Chondrocyte (in vitro differentiated cells): ENCODE measurements around the gene RAD51B. TPM values are rescaled to one million over a fixed set of nuclear protein-coding genes. Genes with fewer than 3 reads are reported as not detected.
"Not testable (repeated sequence)": the region's sequence is repeated elsewhere in the genome, so short reads cannot be mapped to it uniquely, and the experiment has no call there.

Source experiments
- DNase-seq: peaks from one replicate; pipeline ENCODE4 v3.0.0; 2021; ENCODE audit warnings: mixed read lengths, low spot score
- H3K27ac Mint-ChIP-seq: one replicate; pipeline ENCODE4 v1.8.0; 2021; ENCODE audit warnings: mild to moderate bottlenecking, moderate library complexity, mixed read lengths; ENCODE audit not compliant: unreplicated experiment
- H3K27me3 Mint-ChIP-seq: 2 replicates; pipeline ENCODE4 v1.8.0; 2021; ENCODE audit warnings: low read depth, mixed read lengths
- H3K36me3 Mint-ChIP-seq: 2 replicates; pipeline ENCODE4 v1.8.0; 2021; ENCODE audit warnings: low read depth, mixed read lengths
- H3K4me1 Mint-ChIP-seq: 2 replicates; pipeline ENCODE4 v1.8.0; 2021; ENCODE audit warnings: low read depth, mild to moderate bottlenecking, mixed read lengths
- H3K4me3 Mint-ChIP-seq: one replicate; pipeline ENCODE4 v1.8.0; 2021; ENCODE audit warnings: mild to moderate bottlenecking, moderate library complexity, mixed read lengths; ENCODE audit not compliant: unreplicated experiment
- H3K9me3 Mint-ChIP-seq: 2 replicates; pipeline ENCODE4 v1.8.0; 2021; ENCODE audit warnings: low read depth, mixed read lengths
- CTCF ChIP-seq: fragments of 200-600 bp; sonication (generic); IDR thresholded peaks from 2 replicates; pipeline ENCODE4 v1.5.0; 2021; ENCODE audit warnings: antibody characterized with exemption, mild to moderate bottlenecking, moderate library complexity
- total RNA-seq: library from RNA; stranded (reverse); gene quantifications from 3 replicates; pipeline ENCODE4 v1.2.1, GENCODE V29; 2021

RAD51B gene
- total RNA-seq, 1 donor from 2014 or later = 8.2 TPM

DNA sequence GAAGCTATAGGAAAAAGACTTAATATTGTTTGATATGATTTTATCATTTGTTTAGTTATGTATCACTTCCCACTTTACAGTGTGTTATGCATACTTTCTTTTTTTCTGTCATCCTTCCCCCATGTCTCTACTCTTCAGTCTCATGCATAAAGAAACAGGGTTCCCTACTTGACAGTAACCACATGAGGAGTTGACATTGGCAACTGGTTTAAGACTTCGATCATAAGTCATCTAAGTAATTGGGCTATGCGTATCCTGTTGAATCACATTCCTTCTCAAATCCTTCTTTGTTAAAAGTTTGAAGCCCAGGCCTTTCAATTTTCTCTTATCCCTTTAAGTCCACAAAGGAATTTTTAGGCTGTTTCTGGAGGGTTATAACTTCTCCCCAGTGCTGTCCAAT, 358.7 kb downstream of the RAD51B start:
- Mint-ChIP-seq H3K9me3 (no peaks in the 10 kb centered on the region), H3K4me1 (peaks cover 36% of the 10 kb centered on the region), H3K36me3 (no peaks in the 10 kb centered on the region), H3K27me3 (no peaks in the 10 kb centered on the region), H3K27ac (no peak overlapping the region), H3K4me3 (no peak overlapping the region)
- DNase-seq = no peak
- no peak for TF ChIP-seq CTCF

GRCh38 chr14:68181519-68182326, 362.1 kb downstream of the RAD51B start:
- no peaks in the 10 kb centered on the region for H3K27me3 Mint-ChIP-seq
- H3K9me3 Mint-ChIP-seq = peaks cover 7% of the 10 kb centered on the region
- no peaks in the 10 kb centered on the region for H3K36me3 Mint-ChIP-seq
- peaks cover 37% of the 10 kb centered on the region for H3K4me1 Mint-ChIP-seq
- no peak overlapping the region for H3K4me3 Mint-ChIP-seq
- no peak for TF ChIP-seq CTCF
- peak overlapping the region; percentile 46 for H3K27ac Mint-ChIP-seq
- DNase-seq = no peak

- no peak for TF ChIP-seq CTCF
- DNase-seq = no peak
- H3K36me3 Mint-ChIP-seq = no peaks in the 10 kb centered on the region
- peaks cover 41% of the 10 kb centered on the region for H3K4me1 Mint-ChIP-seq
- no peak overlapping the region for H3K4me3 Mint-ChIP-seq
- peaks cover 13% of the 10 kb centered on the region for H3K9me3 Mint-ChIP-seq
- H3K27ac Mint-ChIP-seq = no peak overlapping the region
- H3K27me3 Mint-ChIP-seq = no peaks in the 10 kb centered on the region
Measured at GRCh38 chr14:68182492-68182891, 362.9 kb downstream of the RAD51B start.

GRCh38 chr14:68186500-68187276, 367.1 kb downstream of the RAD51B start:
- not testable (repeated sequence) for H3K27me3 Mint-ChIP-seq

DNA sequence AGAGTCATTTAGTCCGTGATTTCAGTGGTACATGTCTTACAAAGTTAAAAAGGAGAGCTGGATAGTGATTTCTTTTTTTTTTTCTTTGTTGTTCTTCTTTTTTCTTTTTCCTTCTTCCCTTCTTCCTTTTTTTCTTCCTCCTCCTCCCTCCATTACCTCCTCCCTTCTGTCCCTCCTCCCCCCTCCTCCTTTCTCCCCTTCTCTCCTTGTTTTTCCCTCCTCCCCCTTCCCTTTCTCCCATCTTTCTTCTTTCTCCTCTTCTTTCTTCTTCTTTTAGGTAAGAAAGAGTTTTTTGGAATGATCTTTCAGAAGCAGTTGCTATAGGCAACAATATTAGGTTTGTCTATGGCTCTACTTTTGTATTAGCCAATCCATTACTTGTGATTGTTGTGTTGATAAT, 368.6 kb downstream of the RAD51B start:
- no peak overlapping the region for H3K27ac Mint-ChIP-seq
- H3K9me3 Mint-ChIP-seq = peaks cover 13% of the 10 kb centered on the region
- peaks cover 15% of the 10 kb centered on the region for H3K4me1 Mint-ChIP-seq
- no peaks in the 10 kb centered on the region for H3K36me3 Mint-ChIP-seq
- no peak overlapping the region for H3K4me3 Mint-ChIP-seq
- no peaks in the 10 kb centered on the region for H3K27me3 Mint-ChIP-seq
- TF ChIP-seq CTCF = no peak
- no peak for DNase-seq

More at GRCh38 chr14:68186500-68187276, 367.1 kb downstream of the RAD51B start:
- H3K4me3 Mint-ChIP-seq, DNase-seq, H3K36me3 Mint-ChIP-seq: not testable (repeated sequence)
- H3K9me3 Mint-ChIP-seq = peaks cover 13% of the 10 kb centered on the region
- H3K4me1 Mint-ChIP-seq = peaks cover 22% of the 10 kb centered on the region
- peak overlapping the region; percentile 41 for H3K27ac Mint-ChIP-seq
